Breast epithelium (tissue), 4 donors: ENCODE results near the gene CLSTN1. TPM values are rescaled to one million over a fixed set of nuclear protein-coding genes. Genes with fewer than 3 reads are reported as not detected.

Experiments
- DNase-seq, 2 donors: peaks; one replicate each; pipeline ENCODE4 v3.0.0-alpha.2; 2019; ENCODE audit warnings: low spot score in 2 of 2
- H3K27ac ChIP-seq, 2 donors: fragments of 200-600 bp; sonication (generic) in 1 of 2; one replicate each; pipeline ENCODE4 v1.5.1; 2016 to 2019; ENCODE audit warnings: mild to moderate bottlenecking in 1 of 2
- H3K27me3 ChIP-seq, 2 donors: fragments of 200-600 bp; sonication (generic) in 1 of 2; one replicate each; pipeline versions ENCODE4 v1.5.1 to v1.6.0; 2017 to 2019; ENCODE audit warnings: control low read depth in 1 of 2, mild to moderate bottlenecking in 1 of 2
- H3K36me3 ChIP-seq: fragments of 200-600 bp; one replicate; pipeline ENCODE4 v1.5.1; 2019
- H3K4me1 ChIP-seq, 2 donors: fragments of 200-600 bp; sonication (generic); one replicate each; pipeline ENCODE4 v1.5.1; 2016 to 2019; ENCODE audit warnings: control low read depth in 1 of 2
- H3K4me3 ChIP-seq, 3 donors: fragments of 200-600 bp; sonication (generic); 1 replicate in 2 of 3; 2 replicates in 1 of 3; pipeline ENCODE4 v1.5.1; 2016 to 2019; ENCODE audit warnings: mild to moderate bottlenecking in 3 of 3, moderate library complexity in 2 of 3
- H3K9me3 ChIP-seq, 2 donors: fragments of 200-600 bp; sonication (generic) in 1 of 2; one replicate each; pipeline ENCODE4 v1.5.1; 2016 to 2019; ENCODE audit warnings: control low read depth in 1 of 2
- CTCF ChIP-seq, 3 donors: fragments of 450-650 bp; IDR thresholded peaks; one replicate each; pipeline ENCODE4 v1.5.1; 2016 to 2017; ENCODE audit warnings: antibody characterized with exemption in 3 of 3, mild to moderate bottlenecking in 3 of 3, moderate library complexity in 3 of 3
- POLR2A ChIP-seq: fragments of 450-650 bp; IDR thresholded peaks from one replicate; pipeline ENCODE4 v1.6.1; 2016; ENCODE audit warnings: antibody characterized with exemption, mild to moderate bottlenecking, moderate library complexity
- POLR2AphosphoS5 ChIP-seq, 3 donors: sonication (generic); formaldehyde crosslinking; IDR thresholded peaks; one replicate each; pipeline ENCODE4 v1.6.1; 2017; ENCODE audit warnings: antibody characterized with exemption in 3 of 3
- intact Hi-C: fragments of 100-400 bp; cut with DNase I; formaldehyde crosslinking; loops from one replicate; pipeline ENCODE4 v1.15.1; 2023; ENCODE audit warnings: low total_unique reads
- total RNA-seq, 3 donors: library from RNA; depleted of rRNA; stranded (reverse); fragments of >200 nt; gene quantifications; one replicate each; pipeline ENCODE4 v1.1.0, GENCODE V29; 2016

CLSTN1 gene
- total RNA-seq, 3 donors from 2014 or later: 25.4 to 47.5 (median 42.3) TPM

GRCh38 chr1:9852410-9853248, 28.9 kb upstream of the CLSTN1 start:
- Histone ChIP-seq H3K4me1 (no peaks in the 10 kb centered on the region), H3K4me3 (no peak overlapping the region), H3K9me3 (no peaks in the 10 kb centered on the region), H3K27ac (peak overlapping the region; percentile 82 to 92), H3K27me3 (no peaks in the 10 kb centered on the region), H3K36me3 (no peaks in the 10 kb centered on the region)
- intact Hi-C loops: no loop called here
- peak in 1 of 2 donors; percentile 80 for DNase-seq
- TF ChIP-seq POLR2A (no peak), CTCF (IDR thresholded peaks at IDR 0.05) (no peak), POLR2AphosphoS5 (IDR thresholded peaks at IDR 0.05) (peak in 2 of 3 donors; percentile 59 to 70)

- DNase-seq: no peak
- TF ChIP-seq POLR2AphosphoS5 (IDR thresholded peaks at IDR 0.05) (no peak), CTCF (IDR thresholded peaks at IDR 0.05) (no peak), POLR2A (no peak)
- Histone ChIP-seq H3K27ac (peak overlapping the region; percentile 82 to 92), H3K4me1 (no peaks in the 10 kb centered on the region), H3K9me3 (no peaks in the 10 kb centered on the region), H3K27me3 (no peaks in the 10 kb centered on the region), H3K36me3 (no peaks in the 10 kb centered on the region), H3K4me3 (no peak overlapping the region)
- intact Hi-C loops: no loop called here
These were observed 28.2 kb upstream of the CLSTN1 start for GRCh38 chr1:9852004-9852403.

GRCh38 chr1:9850442-9851162, 26.8 kb upstream of the CLSTN1 start:
- DNase-seq: no peak
- intact Hi-C loops: no loop called here
- Histone ChIP-seq H3K4me1 (no peaks in the 10 kb centered on the region), H3K27ac (peak overlapping the region in 1 of 2 donors; percentile 14), H3K27me3 (no peaks in the 10 kb centered on the region), H3K4me3 (no peak overlapping the region), H3K36me3 (no peaks in the 10 kb centered on the region), H3K9me3 (no peaks in the 10 kb centered on the region)
- no peak for TF ChIP-seq POLR2A

- H3K9me3 ChIP-seq: no peaks in the 10 kb centered on the region
- no peak overlapping the region for H3K4me3 ChIP-seq
- H3K36me3 ChIP-seq: no peaks in the 10 kb centered on the region
- DNase-seq: no peak
- no peaks in the 10 kb centered on the region for H3K27me3 ChIP-seq
- intact Hi-C loops: loop anchor here (5.0 kb wide), 1 partner anchor 143 kb away; no protein-coding TSS in a partner anchor
- no peaks in the 10 kb centered on the region for H3K4me1 ChIP-seq
- no peak overlapping the region for H3K27ac ChIP-seq
- no peak for TF ChIP-seq CTCF (IDR thresholded peaks at IDR 0.05)
- no peak for TF ChIP-seq POLR2A
- no peak for TF ChIP-seq POLR2AphosphoS5 (IDR thresholded peaks at IDR 0.05)
These were observed 26.1 kb upstream of the CLSTN1 start for GRCh38 chr1:9849691-9850441.

- Histone ChIP-seq H3K9me3 (no peaks in the 10 kb centered on the region), H3K27me3 (no peaks in the 10 kb centered on the region), H3K4me3 (no peak overlapping the region), H3K27ac (no peak overlapping the region), H3K4me1 (peaks cover 7 to 12% of the 10 kb centered on the region in 2 donors), H3K36me3 (no peaks in the 10 kb centered on the region)
- no peak for DNase-seq
- no peak for TF ChIP-seq CTCF (IDR thresholded peaks at IDR 0.05)
- TF ChIP-seq POLR2AphosphoS5 (IDR thresholded peaks at IDR 0.05): no peak
- no peak for TF ChIP-seq POLR2A
- intact Hi-C loops: loop anchor here (5.0 kb wide), 1 partner anchor 141 kb away; no protein-coding TSS in a partner anchor
These were observed 24.3 kb upstream of the CLSTN1 start for GRCh38 chr1:9848022-9848421.
